PC-9 (cell line): ENCODE data around the gene COP1. TPM values are rescaled to one million over a fixed set of nuclear protein-coding genes. Genes with fewer than 3 reads are reported as not detected.

ENCODE experiments used
- BruUV-seq: library from RNA; stranded (reverse); fragments of 400-500 nt; replicated peaks from 2 replicates; lab custom pipeline; 2021; lab: Mats Ljungman, UMichigan
- CTCF ChIA-PET: fragments of 300-600 bp; sonication (Branson Sonifier 250); formaldehyde crosslinking; loops from one replicate; lab custom pipeline; 2022; ENCODE audit warnings: antibody characterized with exemption; lab: Charles Lee
- POLR2A ChIA-PET: fragments of 300-600 bp; sonication (Branson Sonifier 250); formaldehyde crosslinking; loops from one replicate; lab custom pipeline; 2022; ENCODE audit warnings: antibody characterized with exemption; ENCODE audit not compliant: unreplicated experiment; lab: Charles Lee
- DNase-seq, 2 experiments: peaks; one replicate each; pipeline versions ENCODE4 v3.0.0 to v3.0.0-alpha.2; 2015 to 2022; ENCODE audit warnings: mixed read lengths in 1 of 2
- H2AFZ ChIP-seq: fragments of 200-600 bp; sonication (generic); 2 replicates; pipeline ENCODE4 v1.8.1; 2017; ENCODE audit warnings: antibody characterized with exemption
- H3F3A ChIP-seq: fragments of 200-600 bp; sonication (generic); 2 replicates; pipeline ENCODE4 v1.8.1; 2017; ENCODE audit warnings: antibody characterized with exemption, mild to moderate bottlenecking, low read depth; ENCODE audit not compliant: insufficient read depth
- H3K27ac ChIP-seq: fragments of 200-600 bp; sonication (generic); 2 replicates; pipeline ENCODE4 v1.6.1; 2016; ENCODE audit warnings: mixed run types
- H3K27me3 ChIP-seq: fragments of 200-600 bp; sonication (generic); 2 replicates; pipeline ENCODE4 v1.6.1; 2016; ENCODE audit warnings: low read depth, mixed run types; ENCODE audit not compliant: insufficient read depth
- H3K36me3 ChIP-seq: fragments of 200-600 bp; sonication (generic); 2 replicates; pipeline ENCODE4 v1.6.1; 2016; ENCODE audit warnings: low read depth, mixed run types
- H3K4me1 ChIP-seq: fragments of 200-600 bp; sonication (generic); replicated peaks from 2 replicates; pipeline ENCODE4 v1.6.1; 2016; ENCODE audit warnings: mixed run types; ENCODE audit not compliant: insufficient read depth
- H3K4me2 ChIP-seq: fragments of 200-600 bp; sonication (generic); 2 replicates; pipeline ENCODE4 v1.6.1; 2017; ENCODE audit warnings: mixed run types
- H3K4me3 ChIP-seq: fragments of 200-600 bp; sonication (generic); 2 replicates; pipeline ENCODE4 v1.6.1; 2016; ENCODE audit warnings: mixed run types
- H3K79me2 ChIP-seq: fragments of 200-600 bp; sonication (generic); 2 replicates; pipeline ENCODE4 v1.6.1; 2017; ENCODE audit warnings: low read depth, mixed run types
- H3K9me2 ChIP-seq: fragments of 200-600 bp; sonication (generic); 2 replicates; pipeline ENCODE4 v1.8.1; 2017; ENCODE audit warnings: mild to moderate bottlenecking; ENCODE audit not compliant: insufficient read depth
- H3K9me3 ChIP-seq: fragments of 200-600 bp; sonication (generic); 2 replicates; pipeline ENCODE4 v1.8.1; 2016; ENCODE audit warnings: low read depth; ENCODE audit not compliant: insufficient read depth
- H4K20me1 ChIP-seq: fragments of 200-600 bp; sonication (generic); 2 replicates; pipeline ENCODE4 v1.8.1; 2017; ENCODE audit not compliant: insufficient read depth
- EZH2 ChIP-seq: fragments of 200-600 bp; sonication (generic); IDR thresholded peaks from 2 replicates; pipeline ENCODE4 v1.8.0; 2017; ENCODE audit warnings: antibody characterized with exemption, low read depth
- intact Hi-C: fragments of 100-400 bp; cut with micrococcal nuclease; formaldehyde crosslinking; loops from one replicate; pipeline ENCODE4 v1.10.0; 2022; ENCODE audit not compliant: unreplicated experiment
- total RNA-seq: library from RNA; stranded (reverse); gene quantifications from 2 replicates; pipeline ENCODE4 v1.2.3, GENCODE V29; 2021
- TF ChIP-seq, protein P1 (sequence below): fragments of 200-600 bp; sonication (generic); conservative IDR thresholded peaks from 2 replicates; pipeline ENCODE4 v1.6.1; 2017; ENCODE audit warnings: mixed run types, antibody characterized with exemption, mild to moderate bottlenecking, moderate library complexity

Gene COP1
- total RNA-seq, 1 experiment from 2014 or later, result 38.0 TPM

GRCh38 chr1:175976865-175977642 is 230.0 kb downstream of the COP1 start:
- Histone ChIP-seq H3K4me1 (peaks cover 16% of the 10 kb centered on the region), H3K27me3 (no peaks in the 10 kb centered on the region), H3F3A (peaks cover 10% of the 10 kb centered on the region; the same call in 1 of the 2 replicates), H3K4me3 (no peak overlapping the region), H3K36me3 (peaks cover 9% of the 10 kb centered on the region; the same call in 1 of the 2 replicates), H4K20me1 (no peaks in the 10 kb centered on the region), H3K4me2 (peak overlapping the region; percentile 43), H3K79me2 (no peaks in the 10 kb centered on the region), H2AFZ (no peak overlapping the region), H3K9me3 (no peaks in the 10 kb centered on the region), H3K9me2 (no peaks in the 10 kb centered on the region), H3K27ac (peak overlapping the region; percentile 53)
- CTCF ChIA-PET, result no interaction called here
- POLR2A ChIA-PET, result no interaction called here
- intact Hi-C loops, result no loop called here
- BruUV-seq, result no TSS peak
- peak in 1 of 2 experiments; percentile 59 for DNase-seq
- TF ChIP-seq, protein P1, sequence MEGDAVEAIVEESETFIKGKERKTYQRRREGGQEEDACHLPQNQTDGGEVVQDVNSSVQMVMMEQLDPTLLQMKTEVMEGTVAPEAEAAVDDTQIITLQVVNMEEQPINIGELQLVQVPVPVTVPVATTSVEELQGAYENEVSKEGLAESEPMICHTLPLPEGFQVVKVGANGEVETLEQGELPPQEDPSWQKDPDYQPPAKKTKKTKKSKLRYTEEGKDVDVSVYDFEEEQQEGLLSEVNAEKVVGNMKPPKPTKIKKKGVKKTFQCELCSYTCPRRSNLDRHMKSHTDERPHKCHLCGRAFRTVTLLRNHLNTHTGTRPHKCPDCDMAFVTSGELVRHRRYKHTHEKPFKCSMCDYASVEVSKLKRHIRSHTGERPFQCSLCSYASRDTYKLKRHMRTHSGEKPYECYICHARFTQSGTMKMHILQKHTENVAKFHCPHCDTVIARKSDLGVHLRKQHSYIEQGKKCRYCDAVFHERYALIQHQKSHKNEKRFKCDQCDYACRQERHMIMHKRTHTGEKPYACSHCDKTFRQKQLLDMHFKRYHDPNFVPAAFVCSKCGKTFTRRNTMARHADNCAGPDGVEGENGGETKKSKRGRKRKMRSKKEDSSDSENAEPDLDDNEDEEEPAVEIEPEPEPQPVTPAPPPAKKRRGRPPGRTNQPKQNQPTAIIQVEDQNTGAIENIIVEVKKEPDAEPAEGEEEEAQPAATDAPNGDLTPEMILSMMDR, result no peak
- no peak for TF ChIP-seq EZH2

- no peak for DNase-seq
- Histone ChIP-seq H3K4me1 (no peaks in the 10 kb centered on the region), H3K36me3 (0 out of 2 replicates have a peak, but pooled peaks cover 6% of the 10 kb centered on the region), H3F3A (no peaks in the 10 kb centered on the region), H3K9me2 (no peaks in the 10 kb centered on the region), H4K20me1 (no peaks in the 10 kb centered on the region), H3K4me3 (no peak overlapping the region), H2AFZ (no peak overlapping the region), H3K9me3 (no peaks in the 10 kb centered on the region), H3K4me2 (no peak overlapping the region), H3K79me2 (no peaks in the 10 kb centered on the region), H3K27ac (no peak overlapping the region), H3K27me3 (no peaks in the 10 kb centered on the region)
- ChIA-PET CTCF (no interaction called here), POLR2A (no interaction called here)
- intact Hi-C loops, result no loop called here
- no TSS peak for BruUV-seq
- TF ChIP-seq, protein P1, result no peak
- no peak for TF ChIP-seq EZH2
These were observed 237.9 kb downstream of the COP1 start for GRCh38 chr1:175969231-175969630.

DNA sequence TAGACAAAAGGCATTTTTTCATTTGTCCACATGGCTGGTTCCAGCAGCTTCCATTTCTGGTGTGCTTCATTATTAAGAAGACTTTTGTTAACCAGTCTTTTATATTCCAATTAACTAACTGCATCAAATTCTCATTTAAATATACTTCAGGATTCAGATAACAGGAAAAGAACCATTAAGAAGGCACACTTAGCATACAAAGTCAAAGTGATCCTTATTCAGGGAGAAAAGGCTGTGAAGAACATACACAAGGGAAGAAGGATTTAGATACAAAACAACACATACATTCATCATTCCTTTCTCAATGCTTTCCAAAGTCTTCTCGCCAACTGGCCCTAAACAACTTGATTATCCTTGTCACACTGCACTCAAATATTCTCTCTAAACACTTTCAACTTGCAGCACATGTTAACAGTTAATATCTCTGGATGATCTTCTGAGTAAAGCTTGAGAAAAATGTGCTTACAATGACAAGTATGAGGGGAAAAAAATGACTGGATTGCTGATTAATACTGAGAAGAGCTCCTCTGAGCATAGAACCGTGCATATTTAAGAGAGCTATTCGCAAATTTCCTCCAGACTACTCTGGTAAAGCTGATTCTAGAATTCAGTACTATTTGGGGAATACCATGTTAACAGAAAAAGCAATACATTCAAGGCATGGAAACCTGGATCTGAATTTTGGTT is 238.5 kb downstream of the COP1 start:
- BruUV-seq, result no TSS peak
- no peaks in the 10 kb centered on the region for H3K9me2 ChIP-seq
- H2AFZ ChIP-seq, result no peak overlapping the region
- intact Hi-C loops, result no loop called here
- H3K4me1 ChIP-seq, result no peaks in the 10 kb centered on the region
- no peaks in the 10 kb centered on the region for H4K20me1 ChIP-seq
- H3K79me2 ChIP-seq, result no peaks in the 10 kb centered on the region
- no peak for DNase-seq
- H3K36me3 ChIP-seq, result 0 out of 2 replicates have a peak, but pooled peaks cover 2% of the 10 kb centered on the region
- no peaks in the 10 kb centered on the region for H3F3A ChIP-seq
- ChIA-PET POLR2A (no interaction called here), CTCF (no interaction called here)
- TF ChIP-seq EZH2, result no peak
- TF ChIP-seq, protein P1, result no peak
- no peak overlapping the region for H3K27ac ChIP-seq
- no peaks in the 10 kb centered on the region for H3K9me3 ChIP-seq
- no peak overlapping the region for H3K4me3 ChIP-seq
- no peaks in the 10 kb centered on the region for H3K27me3 ChIP-seq
- H3K4me2 ChIP-seq, result no peak overlapping the region
